Measurements from ENCODE around the gene TFR2. TPM values are rescaled to one million over a fixed set of nuclear protein-coding genes. Genes with fewer than 3 reads are reported as not detected.

The TFR2 gene
- total and polyA plus RNA-seq, 2 of the 13 experiments (the other 11 are each of a cell fraction or from before 2014, with no cell fraction given), result 36.9 to 64.2 TPM

DNA sequence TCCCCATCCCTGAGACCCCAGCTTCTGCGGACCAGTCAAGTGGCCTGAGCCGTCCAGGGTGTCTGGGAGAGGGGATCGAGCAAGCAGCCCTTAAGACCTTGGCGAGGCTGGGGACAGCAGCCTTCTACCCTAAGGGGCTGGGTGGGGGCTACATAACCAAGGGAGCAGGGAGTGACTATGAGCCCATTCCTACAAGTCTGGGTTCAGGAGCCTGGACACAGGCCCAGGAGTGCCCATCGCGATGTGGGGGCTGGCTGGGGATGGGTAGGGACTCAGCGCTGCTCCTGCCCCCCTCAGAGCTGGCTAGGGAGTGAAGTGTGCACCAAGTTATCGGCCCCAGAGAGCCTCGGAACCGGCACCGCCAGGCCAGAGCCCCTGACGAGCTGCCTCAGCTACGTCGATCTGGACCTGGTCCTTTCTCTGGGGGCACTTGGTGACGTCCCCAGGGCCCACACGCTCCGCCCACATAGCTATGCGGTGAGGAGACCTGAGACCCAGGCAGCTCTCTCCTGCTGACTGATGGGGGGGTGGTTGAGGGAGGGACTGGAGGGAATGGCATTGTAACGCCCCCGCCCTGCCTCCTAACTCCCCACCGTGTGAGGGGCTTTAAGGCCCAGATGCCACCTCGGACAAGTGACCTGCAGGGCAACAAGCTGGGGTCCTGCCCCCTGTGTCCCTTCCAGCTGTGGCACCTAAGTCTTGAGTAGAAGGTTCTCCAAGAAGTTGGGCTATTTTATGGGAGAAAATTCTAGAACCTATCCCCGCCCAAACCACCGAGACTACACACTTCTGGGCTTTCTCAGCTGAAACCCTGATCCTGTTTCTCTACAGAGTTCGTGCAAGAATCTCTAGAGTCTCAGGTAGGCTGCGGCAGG is 70.2 kb downstream of the TFR2 start (continued):
- TF ChIP-seq, protein P1, sequence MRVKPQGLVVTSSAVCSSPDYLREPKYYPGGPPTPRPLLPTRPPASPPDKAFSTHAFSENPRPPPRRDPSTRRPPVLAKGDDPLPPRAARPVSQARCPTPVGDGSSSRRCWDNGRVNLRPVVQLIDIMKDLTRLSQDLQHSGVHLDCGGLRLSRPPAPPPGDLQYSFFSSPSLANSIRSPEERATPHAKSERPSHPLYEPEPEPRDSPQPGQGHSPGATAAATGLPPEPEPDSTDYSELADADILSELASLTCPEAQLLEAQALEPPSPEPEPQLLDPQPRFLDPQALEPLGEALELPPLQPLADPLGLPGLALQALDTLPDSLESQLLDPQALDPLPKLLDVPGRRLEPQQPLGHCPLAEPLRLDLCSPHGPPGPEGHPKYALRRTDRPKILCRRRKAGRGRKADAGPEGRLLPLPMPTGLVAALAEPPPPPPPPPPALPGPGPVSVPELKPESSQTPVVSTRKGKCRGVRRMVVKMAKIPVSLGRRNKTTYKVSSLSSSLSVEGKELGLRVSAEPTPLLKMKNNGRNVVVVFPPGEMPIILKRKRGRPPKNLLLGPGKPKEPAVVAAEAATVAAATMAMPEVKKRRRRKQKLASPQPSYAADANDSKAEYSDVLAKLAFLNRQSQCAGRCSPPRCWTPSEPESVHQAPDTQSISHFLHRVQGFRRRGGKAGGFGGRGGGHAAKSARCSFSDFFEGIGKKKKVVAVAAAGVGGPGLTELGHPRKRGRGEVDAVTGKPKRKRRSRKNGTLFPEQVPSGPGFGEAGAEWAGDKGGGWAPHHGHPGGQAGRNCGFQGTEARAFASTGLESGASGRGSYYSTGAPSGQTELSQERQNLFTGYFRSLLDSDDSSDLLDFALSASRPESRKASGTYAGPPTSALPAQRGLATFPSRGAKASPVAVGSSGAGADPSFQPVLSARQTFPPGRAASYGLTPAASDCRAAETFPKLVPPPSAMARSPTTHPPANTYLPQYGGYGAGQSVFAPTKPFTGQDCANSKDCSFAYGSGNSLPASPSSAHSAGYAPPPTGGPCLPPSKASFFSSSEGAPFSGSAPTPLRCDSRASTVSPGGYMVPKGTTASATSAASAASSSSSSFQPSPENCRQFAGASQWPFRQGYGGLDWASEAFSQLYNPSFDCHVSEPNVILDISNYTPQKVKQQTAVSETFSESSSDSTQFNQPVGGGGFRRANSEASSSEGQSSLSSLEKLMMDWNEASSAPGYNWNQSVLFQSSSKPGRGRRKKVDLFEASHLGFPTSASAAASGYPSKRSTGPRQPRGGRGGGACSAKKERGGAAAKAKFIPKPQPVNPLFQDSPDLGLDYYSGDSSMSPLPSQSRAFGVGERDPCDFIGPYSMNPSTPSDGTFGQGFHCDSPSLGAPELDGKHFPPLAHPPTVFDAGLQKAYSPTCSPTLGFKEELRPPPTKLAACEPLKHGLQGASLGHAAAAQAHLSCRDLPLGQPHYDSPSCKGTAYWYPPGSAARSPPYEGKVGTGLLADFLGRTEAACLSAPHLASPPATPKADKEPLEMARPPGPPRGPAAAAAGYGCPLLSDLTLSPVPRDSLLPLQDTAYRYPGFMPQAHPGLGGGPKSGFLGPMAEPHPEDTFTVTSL (CRISPR knock-in tag; IDR thresholded peaks at IDR 0.05; ENCODE audit: borderline replicate concordance), result no peak
- TF ChIP-seq CBX1 (IDR thresholded peaks at IDR 0.05; ENCODE audit: low read depth) (peak; percentile 65), ZNF468 (CRISPR knock-in tag; IDR thresholded peaks at IDR 0.05) (0 out of 2 replicates have a peak, but pooled peaks have one; percentile 31), SRSF4 (IDR thresholded peaks at IDR 0.05; ENCODE audit: low read depth, low read length, poor library complexity, severe bottlenecking) (no peak), ETV6 (CRISPR knock-in tag; conservative IDR thresholded peaks at IDR 0.05) (no peak), ARNT (IDR thresholded peaks at IDR 0.05) (no peak), TAF1 (CRISPR knock-in tag; IDR thresholded peaks at IDR 0.05) (no peak), TP53 (CRISPR knock-in tag; conservative IDR thresholded peaks at IDR 0.05) (no peak), ATF1 (CRISPR knock-in tag; IDR thresholded peaks at IDR 0.05) (peak; percentile 39; the same call in 1 of the 2 replicates), ZNF879 (CRISPR knock-in tag; IDR thresholded peaks at IDR 0.05) (no peak), ATF7 (IDR thresholded peaks at IDR 0.05) (no peak), ATF7 (CRISPR knock-in tag; IDR thresholded peaks at IDR 0.05) (0 out of 2 replicates have a peak, but pooled peaks have one; percentile 39), STAG1 (CRISPR knock-in tag; IDR thresholded peaks at IDR 0.05) (peak; percentile 19; the same call in 1 of the 2 replicates), ZNF615 (CRISPR knock-in tag; IDR thresholded peaks at IDR 0.05; ENCODE audit: borderline replicate concordance) (no peak), GTF2F1 (IDR thresholded peaks at IDR 0.05; ENCODE audit: low read length) (no peak), PAX8 (CRISPR knock-in tag; IDR thresholded peaks at IDR 0.05; ENCODE audit: borderline replicate concordance) (no peak), ETV5 (CRISPR knock-in tag; IDR thresholded peaks at IDR 0.05; ENCODE audit: borderline replicate concordance) (no peak), ZNF225 (CRISPR knock-in tag; IDR thresholded peaks at IDR 0.05) (peak; percentile 61; the same call in 1 of the 2 replicates), ZNF430 (CRISPR knock-in tag; IDR thresholded peaks at IDR 0.05) (0 out of 2 replicates have a peak, but pooled peaks have one; percentile 59)
- TF ChIP-seq, protein P2, sequence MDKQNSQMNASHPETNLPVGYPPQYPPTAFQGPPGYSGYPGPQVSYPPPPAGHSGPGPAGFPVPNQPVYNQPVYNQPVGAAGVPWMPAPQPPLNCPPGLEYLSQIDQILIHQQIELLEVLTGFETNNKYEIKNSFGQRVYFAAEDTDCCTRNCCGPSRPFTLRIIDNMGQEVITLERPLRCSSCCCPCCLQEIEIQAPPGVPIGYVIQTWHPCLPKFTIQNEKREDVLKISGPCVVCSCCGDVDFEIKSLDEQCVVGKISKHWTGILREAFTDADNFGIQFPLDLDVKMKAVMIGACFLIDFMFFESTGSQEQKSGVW (CRISPR knock-in tag; IDR thresholded peaks at IDR 0.05; ENCODE audit: borderline replicate concordance), result peak; percentile 46; the same call in 1 of the 2 replicates
- TF ChIP-seq, protein P3, sequence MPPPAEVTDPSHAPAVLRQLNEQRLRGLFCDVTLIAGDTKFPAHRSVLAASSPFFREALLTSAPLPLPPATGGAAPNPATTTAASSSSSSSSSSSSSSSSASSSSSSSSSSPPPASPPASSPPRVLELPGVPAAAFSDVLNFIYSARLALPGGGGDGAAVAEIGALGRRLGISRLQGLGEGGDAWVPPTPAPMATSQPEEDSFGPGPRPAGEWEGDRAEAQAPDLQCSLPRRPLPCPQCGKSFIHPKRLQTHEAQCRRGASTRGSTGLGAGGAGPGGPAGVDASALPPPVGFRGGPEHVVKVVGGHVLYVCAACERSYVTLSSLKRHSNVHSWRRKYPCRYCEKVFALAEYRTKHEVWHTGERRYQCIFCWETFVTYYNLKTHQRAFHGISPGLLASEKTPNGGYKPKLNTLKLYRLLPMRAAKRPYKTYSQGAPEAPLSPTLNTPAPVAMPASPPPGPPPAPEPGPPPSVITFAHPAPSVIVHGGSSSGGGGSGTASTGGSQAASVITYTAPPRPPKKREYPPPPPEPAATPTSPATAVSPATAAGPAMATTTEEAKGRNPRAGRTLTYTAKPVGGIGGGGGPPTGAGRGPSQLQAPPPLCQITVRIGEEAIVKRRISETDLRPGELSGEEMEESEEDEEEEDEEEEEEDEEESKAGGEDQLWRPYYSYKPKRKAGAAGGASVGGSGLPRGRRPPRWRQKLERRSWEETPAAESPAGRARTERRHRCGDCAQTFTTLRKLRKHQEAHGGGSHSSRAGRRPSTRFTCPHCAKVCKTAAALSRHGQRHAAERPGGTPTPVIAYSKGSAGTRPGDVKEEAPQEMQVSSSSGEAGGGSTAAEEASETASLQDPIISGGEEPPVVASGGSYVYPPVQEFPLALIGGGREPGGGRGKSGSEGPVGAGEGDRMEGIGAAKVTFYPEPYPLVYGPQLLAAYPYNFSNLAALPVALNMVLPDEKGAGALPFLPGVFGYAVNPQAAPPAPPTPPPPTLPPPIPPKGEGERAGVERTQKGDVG (CRISPR knock-in tag; IDR thresholded peaks at IDR 0.05; ENCODE audit: borderline replicate concordance), result no peak
